SJCRH30 (cell line): Measurements from ENCODE around the gene SYNDIG1. TPM values are rescaled to one million over a fixed set of nuclear protein-coding genes. Genes with fewer than 3 reads are reported as not detected.

Source experiments
- DNase-seq, 2 experiments: peaks; one replicate each; pipeline ENCODE4 v3.0.0-alpha.2; 2015 to 2020
- H3K27ac ChIP-seq: fragments of 250-450 bp; sonication (Bioruptor Pico); 2 replicates; pipeline ENCODE4 v1.5.1; 2020; ENCODE audit warnings: mild to moderate bottlenecking, moderate library complexity
- H3K27me3 ChIP-seq: fragments of 250-450 bp; sonication (Bioruptor Pico); 2 replicates; pipeline ENCODE4 v1.5.1; 2020; ENCODE audit warnings: mild to moderate bottlenecking, moderate library complexity
- H3K36me3 ChIP-seq: fragments of 250-450 bp; sonication (Bioruptor Pico); 2 replicates; pipeline ENCODE4 v1.5.1; 2020; ENCODE audit warnings: mild to moderate bottlenecking, moderate library complexity
- H3K4me1 ChIP-seq: fragments of 250-450 bp; sonication (Bioruptor Pico); 2 replicates; pipeline ENCODE4 v1.5.1; 2020; ENCODE audit warnings: mild to moderate bottlenecking, moderate library complexity
- H3K4me3 ChIP-seq: fragments of 250-450 bp; sonication (Bioruptor Pico); 2 replicates; pipeline ENCODE4 v1.5.1; 2020; ENCODE audit warnings: mild to moderate bottlenecking, moderate library complexity
- H3K9me3 ChIP-seq: fragments of 250-450 bp; sonication (Bioruptor Pico); replicated peaks from 2 replicates; pipeline ENCODE4 v1.5.1; 2020; ENCODE audit warnings: mild to moderate bottlenecking, moderate library complexity
- total RNA-seq: library from RNA; depleted of rRNA; stranded (reverse); fragments of >200 nt; shearing (Covaris generic); gene quantifications from 2 replicates; pipeline ENCODE4 v1.2.3, GENCODE V29; 2014

Gene SYNDIG1
- total RNA-seq, 1 experiment from 2014 or later = not detected

- H3K4me1 ChIP-seq = no peaks in the 10 kb centered on the region
- H3K9me3 ChIP-seq = no peaks in the 10 kb centered on the region
- DNase-seq = no peak
- H3K36me3 ChIP-seq = no peaks in the 10 kb centered on the region
- no peaks in the 10 kb centered on the region; the same call in 1 of the 2 replicates for H3K27me3 ChIP-seq
- no peak overlapping the region for H3K27ac ChIP-seq
- no peak overlapping the region for H3K4me3 ChIP-seq
Observed at GRCh38 chr20:24694157-24694726, 224.8 kb downstream of the SYNDIG1 start.

DNA sequence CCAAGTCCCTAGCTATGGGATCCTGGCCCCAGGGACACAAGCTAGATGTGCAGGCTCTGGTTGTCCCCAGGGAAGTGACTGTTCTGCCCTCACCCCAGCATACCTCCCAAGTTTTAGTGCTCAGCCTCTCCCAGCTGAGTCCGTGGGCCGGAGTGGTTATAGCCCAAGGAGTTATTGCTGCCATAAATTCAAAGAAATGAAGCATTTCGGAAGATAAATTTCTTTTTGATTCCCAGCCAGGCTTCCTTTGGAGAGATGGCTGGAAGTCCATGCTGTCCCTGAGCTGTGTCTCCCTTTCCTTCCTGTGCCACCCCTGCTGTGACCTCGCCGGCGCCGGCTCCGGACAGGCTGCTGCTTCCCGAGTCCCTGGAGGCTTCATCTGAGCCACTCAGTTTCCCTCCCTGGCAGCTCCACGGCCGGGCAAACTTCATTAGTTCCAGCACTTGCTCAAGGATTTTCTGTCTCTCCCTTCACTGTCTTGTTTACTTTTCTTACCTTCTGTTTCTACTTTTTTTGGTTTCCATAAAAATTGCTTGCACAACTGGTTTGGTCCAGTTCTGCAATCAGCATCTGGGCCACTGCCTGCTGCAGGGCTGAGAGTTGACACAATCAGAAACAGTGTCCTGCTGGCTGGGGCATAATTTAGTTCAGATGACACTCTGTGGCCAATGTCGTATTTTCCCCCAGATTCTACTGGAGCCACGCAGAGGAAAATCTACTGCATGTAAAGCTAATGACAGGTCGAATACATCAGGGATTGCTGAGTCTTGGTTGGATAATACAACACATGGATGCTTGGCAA, 225.5 kb downstream of the SYNDIG1 start:
- H3K4me3 ChIP-seq = no peak overlapping the region
- no peaks in the 10 kb centered on the region for H3K36me3 ChIP-seq
- no peaks in the 10 kb centered on the region; the same call in 1 of the 2 replicates for H3K27me3 ChIP-seq
- no peaks in the 10 kb centered on the region for H3K9me3 ChIP-seq
- no peak for DNase-seq
- no peak overlapping the region for H3K27ac ChIP-seq
- no peaks in the 10 kb centered on the region for H3K4me1 ChIP-seq

GRCh38 chr20:24695529-24696225, 226.2 kb downstream of the SYNDIG1 start:
- Histone ChIP-seq H3K4me3 (no peak overlapping the region), H3K9me3 (no peaks in the 10 kb centered on the region), H3K36me3 (no peaks in the 10 kb centered on the region), H3K27ac (no peak overlapping the region), H3K4me1 (no peaks in the 10 kb centered on the region), H3K27me3 (no peaks in the 10 kb centered on the region)
- DNase-seq = no peak

DNA sequence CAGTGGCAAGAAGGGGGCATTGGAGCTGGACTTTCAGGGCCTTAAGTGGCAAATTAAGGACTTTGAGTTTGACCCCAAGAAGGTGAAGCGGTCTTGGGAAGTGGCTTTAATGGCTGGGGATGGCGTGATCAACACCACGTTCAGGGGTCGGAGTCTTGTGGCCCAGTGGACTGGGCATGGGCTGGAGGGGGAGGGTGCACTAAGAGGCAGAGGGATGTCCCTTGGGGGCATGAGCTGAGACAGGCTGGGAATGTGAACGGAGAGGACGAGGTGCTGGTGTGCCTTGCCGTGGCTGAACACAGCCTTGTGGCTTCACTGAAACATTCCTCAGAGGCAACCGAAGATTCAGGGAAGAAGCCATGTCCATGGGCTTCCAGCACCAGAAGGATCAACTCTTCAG, 227.0 kb downstream of the SYNDIG1 start:
- no peaks in the 10 kb centered on the region for H3K27me3 ChIP-seq
- H3K36me3 ChIP-seq = no peaks in the 10 kb centered on the region
- no peak for DNase-seq
- no peak overlapping the region for H3K4me3 ChIP-seq
- no peak overlapping the region for H3K27ac ChIP-seq
- H3K9me3 ChIP-seq = no peaks in the 10 kb centered on the region
- H3K4me1 ChIP-seq = no peaks in the 10 kb centered on the region

- no peaks in the 10 kb centered on the region for H3K27me3 ChIP-seq
- no peaks in the 10 kb centered on the region for H3K9me3 ChIP-seq
- H3K36me3 ChIP-seq = no peaks in the 10 kb centered on the region
- H3K27ac ChIP-seq = no peak overlapping the region
- no peaks in the 10 kb centered on the region for H3K4me1 ChIP-seq
- no peak overlapping the region for H3K4me3 ChIP-seq
- no peak for DNase-seq
Observed at GRCh38 chr20:24697411-24697810, 228.0 kb downstream of the SYNDIG1 start.

DNA sequence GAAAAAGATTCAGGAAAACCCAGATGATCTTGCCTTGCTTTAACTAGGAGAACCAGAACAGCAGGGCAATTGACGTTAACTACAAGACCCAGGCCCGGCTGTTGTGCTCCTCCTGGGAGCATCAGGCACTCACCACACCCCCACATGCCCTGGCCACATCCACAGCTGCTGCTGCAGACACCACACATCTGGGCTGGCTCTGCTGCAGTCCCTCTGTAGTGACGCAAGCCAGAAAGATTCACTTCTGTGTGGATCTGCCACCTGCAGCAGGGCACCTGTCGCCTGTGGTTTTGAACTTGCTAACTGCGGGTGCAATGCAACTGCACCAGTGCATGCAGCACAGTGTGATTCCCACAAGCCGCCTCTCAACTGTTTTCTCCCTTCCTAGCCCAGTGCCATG, 228.8 kb downstream of the SYNDIG1 start:
- Histone ChIP-seq H3K4me3 (no peak overlapping the region), H3K27ac (no peak overlapping the region), H3K4me1 (no peaks in the 10 kb centered on the region), H3K9me3 (no peaks in the 10 kb centered on the region), H3K27me3 (no peaks in the 10 kb centered on the region), H3K36me3 (no peaks in the 10 kb centered on the region)
- peak; percentile 63 to 70 for DNase-seq

GRCh38 chr20:24698706-24699206, 229.3 kb downstream of the SYNDIG1 start:
- DNase-seq = no peak
- H3K9me3 ChIP-seq = no peaks in the 10 kb centered on the region
- no peaks in the 10 kb centered on the region for H3K4me1 ChIP-seq
- H3K36me3 ChIP-seq = no peaks in the 10 kb centered on the region
- no peak overlapping the region for H3K27ac ChIP-seq
- no peaks in the 10 kb centered on the region for H3K27me3 ChIP-seq
- H3K4me3 ChIP-seq = no peak overlapping the region

DNA sequence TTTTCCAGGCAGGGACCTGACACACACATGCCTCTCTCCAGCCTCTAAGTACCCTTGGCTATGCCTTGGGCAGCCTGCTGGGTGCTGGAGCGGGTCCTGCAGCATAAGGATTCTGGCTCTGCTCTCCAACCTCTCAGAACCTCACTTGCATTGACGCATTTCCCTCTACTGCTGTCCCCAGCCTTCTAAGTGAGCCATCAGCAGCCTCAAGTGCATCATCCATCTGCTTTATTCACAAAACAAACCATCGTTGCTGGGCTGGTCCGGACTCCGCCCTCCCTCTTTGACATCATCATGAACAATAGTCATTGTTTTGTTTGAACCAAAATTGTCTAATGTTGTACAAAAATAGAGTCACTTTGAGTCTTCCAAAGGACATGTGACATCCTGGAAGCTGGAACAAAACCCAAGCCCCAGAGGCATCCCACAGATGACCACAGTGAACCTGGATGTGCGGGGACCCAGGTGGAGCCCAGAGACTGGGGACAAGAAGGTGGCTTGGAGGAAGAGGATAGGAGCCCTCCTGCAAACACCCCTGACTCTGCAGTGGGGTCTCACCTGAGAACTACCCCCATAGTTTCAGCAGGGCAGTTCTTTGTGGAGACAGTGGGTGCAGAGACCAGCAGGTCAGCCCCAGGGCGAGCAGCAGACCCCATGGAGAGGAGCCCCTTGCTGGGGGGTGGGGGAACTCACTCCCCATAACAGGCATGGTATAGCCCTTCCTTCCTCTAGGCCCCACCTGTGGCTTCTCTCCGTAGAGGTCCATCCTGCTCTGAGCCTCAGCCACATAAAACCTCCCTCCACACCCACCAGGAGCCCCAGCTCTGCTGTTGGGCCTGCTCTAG, 230.1 kb downstream of the SYNDIG1 start:
- Histone ChIP-seq H3K36me3 (no peaks in the 10 kb centered on the region), H3K4me3 (no peak overlapping the region), H3K4me1 (no peaks in the 10 kb centered on the region), H3K9me3 (no peaks in the 10 kb centered on the region), H3K27me3 (no peaks in the 10 kb centered on the region), H3K27ac (no peak overlapping the region)
- no peak for DNase-seq

DNA sequence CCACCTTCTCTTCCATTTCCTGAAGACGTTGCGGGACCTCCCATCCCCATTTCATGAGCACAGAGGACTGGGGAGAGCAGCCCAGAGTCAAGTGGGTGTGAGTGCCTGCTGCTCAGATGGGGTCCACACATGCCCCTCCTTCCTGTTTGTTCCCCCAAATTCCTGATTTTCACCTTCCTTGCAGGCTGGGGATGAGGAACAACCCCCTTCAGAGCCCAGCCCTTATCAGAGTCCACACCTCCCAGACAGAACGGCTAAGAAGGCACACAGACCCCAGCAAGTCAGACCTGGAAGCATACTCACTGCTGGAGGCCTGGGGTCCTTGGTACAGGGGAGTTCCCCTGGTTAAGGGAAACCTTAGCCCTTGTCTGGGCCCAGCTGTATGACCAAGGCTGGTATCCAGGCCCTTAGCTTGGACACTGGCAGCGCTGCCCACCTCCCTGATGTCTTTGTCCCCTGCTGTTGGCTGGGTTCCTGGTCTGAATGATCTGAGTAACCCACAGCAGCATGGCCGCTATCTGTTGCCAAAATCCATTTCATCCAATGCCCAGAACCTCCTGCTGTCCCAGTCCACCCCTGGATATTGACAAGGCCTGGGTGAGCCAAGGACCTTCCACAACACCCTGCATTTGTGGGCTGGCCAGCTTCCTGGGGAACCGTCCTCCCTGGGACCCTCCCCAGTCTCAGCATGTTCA, 230.9 kb downstream of the SYNDIG1 start:
- Histone ChIP-seq H3K4me1 (no peaks in the 10 kb centered on the region), H3K27ac (no peak overlapping the region), H3K27me3 (no peaks in the 10 kb centered on the region), H3K36me3 (no peaks in the 10 kb centered on the region), H3K9me3 (no peaks in the 10 kb centered on the region), H3K4me3 (no peak overlapping the region)
- no peak for DNase-seq

- no peaks in the 10 kb centered on the region for H3K9me3 ChIP-seq
- no peaks in the 10 kb centered on the region for H3K27me3 ChIP-seq
- H3K36me3 ChIP-seq = no peaks in the 10 kb centered on the region
- no peaks in the 10 kb centered on the region for H3K4me1 ChIP-seq
- DNase-seq = no peak
- H3K4me3 ChIP-seq = no peak overlapping the region
- no peak overlapping the region for H3K27ac ChIP-seq
Observed at GRCh38 chr20:24701027-24701426, 231.6 kb downstream of the SYNDIG1 start.

GRCh38 chr20:24701668-24702067, 232.2 kb downstream of the SYNDIG1 start:
- DNase-seq = no peak
- no peaks in the 10 kb centered on the region for H3K27me3 ChIP-seq
- H3K27ac ChIP-seq = no peak overlapping the region
- H3K9me3 ChIP-seq = no peaks in the 10 kb centered on the region
- H3K4me1 ChIP-seq = no peaks in the 10 kb centered on the region
- H3K4me3 ChIP-seq = no peak overlapping the region
- no peaks in the 10 kb centered on the region for H3K36me3 ChIP-seq

DNA sequence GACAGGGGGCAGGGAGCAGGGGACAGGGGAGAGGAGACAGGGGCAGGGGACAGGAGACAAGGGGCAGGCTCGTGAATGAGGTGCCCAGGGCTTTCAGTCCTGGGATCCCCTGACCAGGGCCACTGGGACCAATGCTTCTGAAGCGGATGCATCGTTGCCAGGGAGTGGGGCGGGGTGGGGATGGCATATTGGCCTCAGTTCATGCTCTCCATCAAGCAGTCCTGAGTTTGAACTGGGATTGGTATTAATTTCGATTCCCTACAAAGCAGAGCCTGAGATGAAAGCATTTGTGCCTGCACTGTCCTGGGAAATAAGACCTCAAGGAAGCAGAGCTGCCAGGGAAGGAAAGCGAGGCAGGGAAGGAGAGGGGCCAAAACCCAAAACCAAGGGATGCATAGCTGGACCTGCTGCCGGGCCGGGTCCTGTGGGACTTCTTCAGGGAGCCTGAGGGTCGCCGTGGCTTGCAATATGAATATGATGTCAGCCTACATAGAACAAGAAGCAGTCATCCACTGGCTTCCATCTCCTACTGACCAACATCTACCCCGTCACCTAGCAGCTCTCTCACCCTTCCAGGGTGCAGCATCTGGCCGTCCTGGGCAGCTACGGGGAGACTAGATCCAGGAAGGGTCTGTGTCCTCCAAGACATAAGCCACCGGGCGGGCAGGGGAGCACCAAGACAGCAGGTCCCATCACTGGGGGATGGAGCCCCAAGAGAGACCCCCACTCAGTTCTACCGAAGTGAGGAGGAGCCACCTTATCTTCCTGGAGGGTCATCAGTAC, 233.3 kb downstream of the SYNDIG1 start:
- DNase-seq = no peak

GRCh38 chr20:24703284-24703610, 233.8 kb downstream of the SYNDIG1 start:
- Histone ChIP-seq H3K27me3 (no peaks in the 10 kb centered on the region), H3K4me3 (no peak overlapping the region), H3K27ac (no peak overlapping the region), H3K9me3 (no peaks in the 10 kb centered on the region), H3K4me1 (no peaks in the 10 kb centered on the region; the same call in 1 of the 2 replicates), H3K36me3 (no peaks in the 10 kb centered on the region)
- no peak for DNase-seq

More for the DNA sequence above, 233.3 kb downstream of the SYNDIG1 start:
- H3K4me1 ChIP-seq = no peaks in the 10 kb centered on the region; the same call in 1 of the 2 replicates
- no peak overlapping the region for H3K27ac ChIP-seq
- no peaks in the 10 kb centered on the region for H3K36me3 ChIP-seq
- H3K9me3 ChIP-seq = no peaks in the 10 kb centered on the region
- no peaks in the 10 kb centered on the region for H3K27me3 ChIP-seq
- no peak overlapping the region for H3K4me3 ChIP-seq
